NB4 (cell line): ENCODE data around the gene SLX9.

Source experiments
- MYC ChIP-seq: IDR thresholded peaks from 2 replicates; pipeline ENCODE4 v1.6.1; 2011; ENCODE audit warnings: low read depth, low read length
- POLR2A ChIP-seq: IDR thresholded peaks from 2 replicates; pipeline ENCODE4 v1.6.1; 2011; ENCODE audit warnings: mild to moderate bottlenecking; ENCODE audit not compliant: insufficient read length; ENCODE audit errors: extremely low read depth
- TF ChIP-seq, protein P1 (sequence below): IDR thresholded peaks from one replicate; pipeline ENCODE4 v1.5.1; 2012; ENCODE audit warnings: low read depth, low read length
- TF ChIP-seq, protein P2 (sequence below): IDR thresholded peaks from 2 replicates; pipeline ENCODE4 v1.6.1; 2011; ENCODE audit warnings: low read depth, low read length

DNA sequence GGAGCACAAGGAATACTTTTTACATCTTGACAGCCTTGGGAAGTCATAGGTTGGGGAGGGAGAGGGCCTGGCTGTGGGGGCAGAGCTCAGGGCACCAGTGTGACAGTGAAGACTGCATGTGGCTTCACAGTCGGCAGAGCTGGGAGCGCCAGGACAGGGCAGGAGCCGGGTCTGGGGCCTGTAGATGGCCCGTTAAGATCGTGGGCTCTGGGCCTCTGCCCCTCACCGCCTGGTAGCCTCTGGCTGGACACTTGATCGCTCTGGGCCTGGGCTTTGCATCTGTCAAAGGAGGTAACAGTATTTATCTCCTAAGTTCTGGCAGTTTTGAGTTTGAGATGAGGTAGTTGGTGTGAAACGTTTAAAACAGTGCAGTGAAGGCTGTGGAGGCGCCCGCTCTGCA is 4.8 kb downstream of the SLX9 start:
- TF ChIP-seq, protein P1, sequence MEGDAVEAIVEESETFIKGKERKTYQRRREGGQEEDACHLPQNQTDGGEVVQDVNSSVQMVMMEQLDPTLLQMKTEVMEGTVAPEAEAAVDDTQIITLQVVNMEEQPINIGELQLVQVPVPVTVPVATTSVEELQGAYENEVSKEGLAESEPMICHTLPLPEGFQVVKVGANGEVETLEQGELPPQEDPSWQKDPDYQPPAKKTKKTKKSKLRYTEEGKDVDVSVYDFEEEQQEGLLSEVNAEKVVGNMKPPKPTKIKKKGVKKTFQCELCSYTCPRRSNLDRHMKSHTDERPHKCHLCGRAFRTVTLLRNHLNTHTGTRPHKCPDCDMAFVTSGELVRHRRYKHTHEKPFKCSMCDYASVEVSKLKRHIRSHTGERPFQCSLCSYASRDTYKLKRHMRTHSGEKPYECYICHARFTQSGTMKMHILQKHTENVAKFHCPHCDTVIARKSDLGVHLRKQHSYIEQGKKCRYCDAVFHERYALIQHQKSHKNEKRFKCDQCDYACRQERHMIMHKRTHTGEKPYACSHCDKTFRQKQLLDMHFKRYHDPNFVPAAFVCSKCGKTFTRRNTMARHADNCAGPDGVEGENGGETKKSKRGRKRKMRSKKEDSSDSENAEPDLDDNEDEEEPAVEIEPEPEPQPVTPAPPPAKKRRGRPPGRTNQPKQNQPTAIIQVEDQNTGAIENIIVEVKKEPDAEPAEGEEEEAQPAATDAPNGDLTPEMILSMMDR, result no peak
- TF ChIP-seq POLR2A (no peak), MYC (no peak)
- TF ChIP-seq, protein P2, sequence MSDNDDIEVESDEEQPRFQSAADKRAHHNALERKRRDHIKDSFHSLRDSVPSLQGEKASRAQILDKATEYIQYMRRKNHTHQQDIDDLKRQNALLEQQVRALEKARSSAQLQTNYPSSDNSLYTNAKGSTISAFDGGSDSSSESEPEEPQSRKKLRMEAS, result no peak
